AG09319 (cell line): Measurements from ENCODE around the gene MRPS9.

Experiments used
- DNase-seq: peaks from one replicate; pipeline ENCODE4 v3.0.0-alpha.2; 2010; ENCODE audit warnings: low read depth; ENCODE audit errors: extremely low read depth
- TF ChIP-seq, protein P1 (sequence below): IDR thresholded peaks from 2 replicates; pipeline ENCODE4 v1.5.1; 2011; ENCODE audit warnings: low read depth, mild to moderate bottlenecking, inconsistent platforms, low read length, moderate library complexity

Gene MRPS9

DNA sequence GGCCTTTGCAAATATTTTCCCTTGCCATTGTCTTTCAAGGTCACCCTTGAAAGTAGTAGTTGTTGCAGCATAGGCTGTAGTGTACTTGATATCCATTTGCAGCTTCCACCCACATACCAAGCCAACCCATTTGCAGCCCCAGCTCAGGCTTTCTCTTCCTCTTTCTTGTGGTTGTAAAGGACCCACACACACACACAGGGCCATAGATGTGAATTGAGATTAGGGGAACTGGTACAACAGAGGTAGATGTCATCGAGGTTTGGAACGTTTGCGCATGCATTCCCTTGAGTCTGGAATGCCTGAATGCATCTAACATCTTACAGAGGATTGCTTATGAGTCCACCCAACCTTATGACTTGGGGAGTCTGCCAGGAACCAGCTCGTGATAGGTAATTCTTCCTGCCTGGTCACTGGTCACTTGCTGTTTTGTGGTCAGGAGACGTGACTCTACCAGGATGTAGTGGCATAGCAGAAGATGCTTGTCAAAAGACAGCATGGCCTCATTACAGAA is 91.9 kb downstream of the MRPS9 start:
- no peak for DNase-seq
- TF ChIP-seq, protein P1, sequence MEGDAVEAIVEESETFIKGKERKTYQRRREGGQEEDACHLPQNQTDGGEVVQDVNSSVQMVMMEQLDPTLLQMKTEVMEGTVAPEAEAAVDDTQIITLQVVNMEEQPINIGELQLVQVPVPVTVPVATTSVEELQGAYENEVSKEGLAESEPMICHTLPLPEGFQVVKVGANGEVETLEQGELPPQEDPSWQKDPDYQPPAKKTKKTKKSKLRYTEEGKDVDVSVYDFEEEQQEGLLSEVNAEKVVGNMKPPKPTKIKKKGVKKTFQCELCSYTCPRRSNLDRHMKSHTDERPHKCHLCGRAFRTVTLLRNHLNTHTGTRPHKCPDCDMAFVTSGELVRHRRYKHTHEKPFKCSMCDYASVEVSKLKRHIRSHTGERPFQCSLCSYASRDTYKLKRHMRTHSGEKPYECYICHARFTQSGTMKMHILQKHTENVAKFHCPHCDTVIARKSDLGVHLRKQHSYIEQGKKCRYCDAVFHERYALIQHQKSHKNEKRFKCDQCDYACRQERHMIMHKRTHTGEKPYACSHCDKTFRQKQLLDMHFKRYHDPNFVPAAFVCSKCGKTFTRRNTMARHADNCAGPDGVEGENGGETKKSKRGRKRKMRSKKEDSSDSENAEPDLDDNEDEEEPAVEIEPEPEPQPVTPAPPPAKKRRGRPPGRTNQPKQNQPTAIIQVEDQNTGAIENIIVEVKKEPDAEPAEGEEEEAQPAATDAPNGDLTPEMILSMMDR: no peak

DNA sequence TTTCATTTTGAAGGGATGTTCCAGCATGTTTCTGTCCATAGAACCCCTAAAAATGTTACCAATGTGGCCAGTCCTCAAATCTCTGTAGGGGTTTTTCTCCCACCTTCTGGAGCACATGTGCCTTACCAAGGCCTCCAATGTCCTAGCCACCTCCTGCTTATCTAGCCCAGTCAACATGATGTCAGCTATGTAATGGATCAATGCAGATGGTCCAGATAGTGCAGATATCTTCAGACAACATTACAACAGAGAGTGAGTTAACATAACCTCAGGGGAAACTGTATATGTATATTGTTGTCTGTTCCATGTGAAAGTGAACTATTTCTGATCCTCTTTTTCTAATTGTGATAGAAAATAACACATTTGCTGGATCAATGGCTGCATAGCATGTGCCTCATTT is 92.7 kb downstream of the MRPS9 start:
- TF ChIP-seq, protein P1: no peak

DNA sequence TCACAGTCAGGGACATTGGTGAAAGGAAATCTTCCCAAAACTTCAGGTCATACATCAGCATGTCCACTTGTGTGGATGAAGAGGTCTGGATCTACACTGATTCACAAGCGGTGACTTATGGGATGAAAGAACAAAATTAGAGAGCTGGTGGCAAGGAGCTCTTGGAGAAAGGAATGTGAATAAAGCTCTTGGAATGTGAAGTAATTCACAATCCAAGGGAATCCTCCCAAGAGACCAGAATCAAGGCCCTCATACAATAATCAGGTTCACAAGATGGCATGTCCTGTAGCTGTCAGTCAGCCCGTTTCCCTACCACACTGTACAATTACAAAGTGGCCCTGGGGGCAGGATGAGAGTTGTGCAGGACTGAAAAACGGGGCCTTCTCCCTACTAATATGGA is 96.2 kb downstream of the MRPS9 start:
- TF ChIP-seq, protein P1: no peak
- DNase-seq: no peak

More for the DNA sequence above, 92.7 kb downstream of the MRPS9 start:
- DNase-seq: no peak

DNA sequence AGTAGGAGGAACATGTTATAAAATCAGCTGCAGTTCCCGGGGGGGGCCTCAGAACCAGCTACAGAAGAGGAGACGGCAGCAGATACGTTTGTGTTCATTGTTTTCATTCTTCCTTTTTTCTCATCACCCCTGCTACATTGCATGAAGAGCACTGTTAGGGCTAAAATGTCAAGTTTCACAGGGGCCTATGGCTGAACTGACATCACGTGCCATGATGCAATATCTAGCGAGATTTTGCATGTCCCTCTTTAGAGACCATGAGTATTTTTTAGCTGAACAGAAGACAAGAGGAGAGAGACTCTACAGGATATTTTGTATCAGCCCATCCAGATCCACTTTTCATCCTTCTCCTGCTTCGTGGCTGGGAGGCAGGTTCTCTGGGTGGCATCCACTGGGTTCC is 97.6 kb downstream of the MRPS9 start:
- TF ChIP-seq, protein P1: no peak
- DNase-seq: no peak

DNA sequence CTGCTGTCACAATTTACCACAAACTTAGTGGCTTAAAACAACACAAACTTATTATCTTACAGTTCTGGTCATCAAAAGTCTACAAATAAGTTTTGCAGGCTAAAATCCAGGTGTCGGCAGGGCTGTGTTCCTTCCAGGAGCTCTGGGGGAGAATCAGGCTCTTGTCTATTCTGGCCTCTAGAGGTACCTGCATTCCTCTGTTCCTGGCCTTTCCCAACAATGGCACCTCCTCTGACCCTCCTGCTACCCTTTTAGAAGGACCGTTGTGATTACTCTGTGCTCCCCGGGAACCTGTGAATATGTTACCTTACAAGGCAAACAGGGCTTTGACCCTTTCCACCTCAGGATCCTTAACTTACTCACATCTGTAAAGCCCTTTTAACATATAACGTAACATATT is 98.5 kb downstream of the MRPS9 start:
- DNase-seq: no peak
- TF ChIP-seq, protein P1: no peak

DNA sequence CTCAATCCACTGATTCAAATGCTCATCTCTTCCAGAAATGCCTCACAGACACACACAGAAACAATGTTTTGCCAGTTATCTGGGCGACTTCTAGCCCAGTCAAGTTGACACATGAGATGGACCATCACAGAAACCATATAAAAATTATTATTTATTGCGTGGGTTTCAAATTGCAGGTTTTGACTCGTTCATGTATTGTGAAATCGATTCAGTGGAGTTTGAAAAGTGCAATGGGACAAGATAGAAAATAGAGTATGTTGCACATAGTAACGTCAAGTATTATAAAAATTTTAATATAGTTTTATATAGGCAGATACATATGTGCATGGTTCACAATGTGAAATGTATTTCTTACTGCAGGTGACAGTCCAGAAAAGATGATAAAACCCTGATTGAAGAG is 100.8 kb downstream of the MRPS9 start:
- DNase-seq: no peak
- TF ChIP-seq, protein P1: no peak

DNA sequence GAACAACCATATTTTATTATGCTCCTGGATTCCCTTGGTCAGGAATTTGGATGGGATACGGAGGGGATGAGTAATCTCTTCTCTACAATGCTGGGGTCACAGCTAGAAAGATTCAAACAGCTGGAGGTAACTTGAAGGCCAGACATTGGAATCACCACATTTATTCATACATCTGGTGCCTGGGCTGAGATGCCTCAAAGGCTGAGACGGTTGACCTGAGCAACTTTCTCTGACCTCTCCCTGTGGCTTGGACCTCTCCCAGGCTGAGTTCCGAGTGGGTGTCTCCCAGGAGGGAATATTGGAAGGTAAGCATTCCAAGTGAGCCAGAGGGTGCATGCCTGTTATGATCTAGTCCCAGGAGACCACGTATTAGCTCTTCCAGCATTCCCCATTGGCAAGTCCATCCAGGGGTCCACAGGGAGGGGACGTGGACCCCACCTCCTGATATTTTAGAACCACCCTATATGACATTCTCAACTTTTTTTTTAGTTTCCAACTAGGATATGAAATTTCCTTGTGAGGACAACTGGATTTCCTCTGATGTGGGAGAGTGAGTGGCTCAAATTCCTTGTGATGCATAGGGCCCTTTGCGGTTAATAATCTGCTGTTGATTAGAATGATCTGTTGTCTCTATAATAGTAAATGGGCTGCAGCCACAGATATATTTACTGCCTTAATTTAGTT is 101.8 kb downstream of the MRPS9 start:
- TF ChIP-seq, protein P1: no peak
- no peak for DNase-seq
